Esophagus muscularis mucosa (tissue), 4 donors: ENCODE data around the gene NELFCD.

Experiments used
- EP300 ChIP-seq: sonication (generic); formaldehyde crosslinking; IDR thresholded peaks from one replicate; pipeline ENCODE4 v1.6.1; 2017; ENCODE audit warnings: antibody characterized with exemption
- POLR2A ChIP-seq: fragments of 450-650 bp; IDR thresholded peaks from one replicate; pipeline ENCODE4 v1.6.1; 2017; ENCODE audit warnings: antibody characterized with exemption, moderate library complexity, mild to moderate bottlenecking, low read depth
- POLR2AphosphoS5 ChIP-seq, 2 donors: sonication (generic); formaldehyde crosslinking; IDR thresholded peaks; one replicate each; pipeline ENCODE4 v1.6.1; 2017; ENCODE audit warnings: antibody characterized with exemption in 2 of 2
- TF ChIP-seq, protein P1 (sequence below), 3 experiments: fragments of 200-600 bp in 2 of 3; fragments of 450-650 bp in 1 of 3; sonication (generic) in 2 of 3; IDR thresholded peaks; one replicate each; pipeline ENCODE4 v1.5.1; 2017 to 2019; ENCODE audit warnings: antibody characterized with exemption in 3 of 3, mild to moderate bottlenecking in 2 of 3, moderate library complexity in 1 of 3

GRCh38 chr20:58985656-58986055 is 4.6 kb downstream of the NELFCD start:
- TF ChIP-seq, protein P1, sequence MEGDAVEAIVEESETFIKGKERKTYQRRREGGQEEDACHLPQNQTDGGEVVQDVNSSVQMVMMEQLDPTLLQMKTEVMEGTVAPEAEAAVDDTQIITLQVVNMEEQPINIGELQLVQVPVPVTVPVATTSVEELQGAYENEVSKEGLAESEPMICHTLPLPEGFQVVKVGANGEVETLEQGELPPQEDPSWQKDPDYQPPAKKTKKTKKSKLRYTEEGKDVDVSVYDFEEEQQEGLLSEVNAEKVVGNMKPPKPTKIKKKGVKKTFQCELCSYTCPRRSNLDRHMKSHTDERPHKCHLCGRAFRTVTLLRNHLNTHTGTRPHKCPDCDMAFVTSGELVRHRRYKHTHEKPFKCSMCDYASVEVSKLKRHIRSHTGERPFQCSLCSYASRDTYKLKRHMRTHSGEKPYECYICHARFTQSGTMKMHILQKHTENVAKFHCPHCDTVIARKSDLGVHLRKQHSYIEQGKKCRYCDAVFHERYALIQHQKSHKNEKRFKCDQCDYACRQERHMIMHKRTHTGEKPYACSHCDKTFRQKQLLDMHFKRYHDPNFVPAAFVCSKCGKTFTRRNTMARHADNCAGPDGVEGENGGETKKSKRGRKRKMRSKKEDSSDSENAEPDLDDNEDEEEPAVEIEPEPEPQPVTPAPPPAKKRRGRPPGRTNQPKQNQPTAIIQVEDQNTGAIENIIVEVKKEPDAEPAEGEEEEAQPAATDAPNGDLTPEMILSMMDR (IDR thresholded peaks at IDR 0.05): no peak
- TF ChIP-seq POLR2A (no peak), POLR2AphosphoS5 (IDR thresholded peaks at IDR 0.05) (no peak), EP300 (no peak)
